Measurements from ENCODE around the gene CAMTA1. TPM values are rescaled to one million over a fixed set of nuclear protein-coding genes. Genes with fewer than 3 reads are reported as not detected.

Gene CAMTA1
- total and polyA plus RNA-seq, 4 donors, result 48.1 to 140 (median 52.3) TPM

DNA sequence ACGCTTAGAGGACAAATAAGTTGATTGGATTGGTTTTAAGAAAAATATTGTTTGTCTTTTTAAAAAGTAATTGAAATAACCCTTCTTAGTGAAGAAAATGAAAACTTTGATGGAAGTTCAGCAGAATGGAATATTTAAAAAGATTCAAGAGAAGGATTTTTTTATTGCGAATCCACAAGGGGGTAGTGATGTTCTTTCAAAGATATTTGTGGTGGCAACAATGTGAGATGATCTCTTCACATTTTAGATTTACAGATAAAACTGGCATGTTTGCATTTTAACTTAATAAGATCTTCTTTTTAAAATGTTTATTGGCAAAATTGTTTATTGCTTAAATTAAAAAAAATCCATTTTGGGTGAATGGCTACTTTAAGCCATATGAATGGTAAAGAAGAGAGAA lies 8.9 kb downstream of the CAMTA1 start:
- TF ChIP-seq, protein P1, sequence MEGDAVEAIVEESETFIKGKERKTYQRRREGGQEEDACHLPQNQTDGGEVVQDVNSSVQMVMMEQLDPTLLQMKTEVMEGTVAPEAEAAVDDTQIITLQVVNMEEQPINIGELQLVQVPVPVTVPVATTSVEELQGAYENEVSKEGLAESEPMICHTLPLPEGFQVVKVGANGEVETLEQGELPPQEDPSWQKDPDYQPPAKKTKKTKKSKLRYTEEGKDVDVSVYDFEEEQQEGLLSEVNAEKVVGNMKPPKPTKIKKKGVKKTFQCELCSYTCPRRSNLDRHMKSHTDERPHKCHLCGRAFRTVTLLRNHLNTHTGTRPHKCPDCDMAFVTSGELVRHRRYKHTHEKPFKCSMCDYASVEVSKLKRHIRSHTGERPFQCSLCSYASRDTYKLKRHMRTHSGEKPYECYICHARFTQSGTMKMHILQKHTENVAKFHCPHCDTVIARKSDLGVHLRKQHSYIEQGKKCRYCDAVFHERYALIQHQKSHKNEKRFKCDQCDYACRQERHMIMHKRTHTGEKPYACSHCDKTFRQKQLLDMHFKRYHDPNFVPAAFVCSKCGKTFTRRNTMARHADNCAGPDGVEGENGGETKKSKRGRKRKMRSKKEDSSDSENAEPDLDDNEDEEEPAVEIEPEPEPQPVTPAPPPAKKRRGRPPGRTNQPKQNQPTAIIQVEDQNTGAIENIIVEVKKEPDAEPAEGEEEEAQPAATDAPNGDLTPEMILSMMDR (IDR thresholded peaks at IDR 0.05; ENCODE audit: control extremely low read depth, extremely low read depth), result no peak
- Histone ChIP-seq H3K9me3 (ENCODE audit: control insufficient read depth in 4 of 4, insufficient read depth in 3 of 4, low read length in 3 of 4) (no peaks in the 10 kb centered on the region), H3K4me3 (no peak overlapping the region), H3K9ac (ENCODE audit: insufficient read depth in 1 of 2, low read length in 2 of 2) (no peak overlapping the region), H3K27me3 (ENCODE audit: control insufficient read depth in 3 of 3, insufficient read depth in 3 of 3, low read length in 2 of 3) (no peaks in the 10 kb centered on the region), H3K36me3 (ENCODE audit: control insufficient read depth in 4 of 4, insufficient read depth in 4 of 4, low read length in 4 of 4) (peaks cover 0 to 4% (median 1%) of the 10 kb centered on the region in 4 donors), H3K4me1 (ENCODE audit: control insufficient read depth in 5 of 5, insufficient read depth in 5 of 5, low read length in 5 of 5) (peaks cover 3 to 20% (median 7%) of the 10 kb centered on the region in 5 donors), H3K27ac (ENCODE audit: low read depth in 1 of 2, low read length in 1 of 2) (no peak overlapping the region)
- no peak for ATAC-seq (ENCODE audit: insufficient read depth, low FRiP score)
- peak in 2 of 3 donors; percentile 54 to 62 for DNase-seq
- WGBS, 2 donors, result 78 to 83% methylated on average over 2 of the region's 2 CpGs

DNA sequence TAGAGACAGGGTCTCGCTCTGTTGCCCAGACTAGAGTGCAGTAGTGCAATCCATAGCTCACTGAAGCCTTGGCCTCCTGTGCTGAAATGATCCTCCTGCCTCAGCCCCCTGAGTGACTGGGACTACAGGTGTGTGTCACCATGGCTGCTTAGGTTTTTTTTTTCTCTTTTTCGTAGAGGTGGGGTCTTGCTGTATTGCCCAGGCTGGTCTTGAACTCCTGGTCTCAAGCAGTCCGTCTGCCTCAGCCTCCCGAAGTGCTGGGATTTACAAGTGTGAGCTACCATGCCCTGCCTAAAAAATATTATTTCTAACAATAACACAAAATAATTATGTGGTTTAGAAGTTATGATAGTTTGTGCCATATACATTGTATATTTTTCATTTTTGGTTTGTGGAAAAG lies 9.9 kb downstream of the CAMTA1 start:
- Histone ChIP-seq H3K27ac (ENCODE audit: low read depth in 1 of 2, low read length in 1 of 2) (no peak overlapping the region), H3K36me3 (ENCODE audit: control insufficient read depth in 4 of 4, insufficient read depth in 4 of 4, low read length in 4 of 4) (peaks cover 0 to 4% (median 1%) of the 10 kb centered on the region in 4 donors), H3K4me1 (ENCODE audit: control insufficient read depth in 5 of 5, insufficient read depth in 5 of 5, low read length in 5 of 5) (peaks cover 0 to 18% (median 8%) of the 10 kb centered on the region in 5 donors), H3K4me3 (no peak overlapping the region), H3K9me3 (ENCODE audit: control insufficient read depth in 4 of 4, insufficient read depth in 3 of 4, low read length in 3 of 4) (no peaks in the 10 kb centered on the region), H3K9ac (ENCODE audit: insufficient read depth in 1 of 2, low read length in 2 of 2) (no peak overlapping the region), H3K27me3 (ENCODE audit: control insufficient read depth in 3 of 3, insufficient read depth in 3 of 3, low read length in 2 of 3) (no peaks in the 10 kb centered on the region)
- TF ChIP-seq, protein P1 (IDR thresholded peaks at IDR 0.05; ENCODE audit: control extremely low read depth, extremely low read depth), result no peak
- 93 to 94% methylated on average over 4 of the region's 4 CpGs for WGBS, 2 donors
- ATAC-seq (ENCODE audit: insufficient read depth, low FRiP score) (no peak), DNase-seq (no peak)

DNA sequence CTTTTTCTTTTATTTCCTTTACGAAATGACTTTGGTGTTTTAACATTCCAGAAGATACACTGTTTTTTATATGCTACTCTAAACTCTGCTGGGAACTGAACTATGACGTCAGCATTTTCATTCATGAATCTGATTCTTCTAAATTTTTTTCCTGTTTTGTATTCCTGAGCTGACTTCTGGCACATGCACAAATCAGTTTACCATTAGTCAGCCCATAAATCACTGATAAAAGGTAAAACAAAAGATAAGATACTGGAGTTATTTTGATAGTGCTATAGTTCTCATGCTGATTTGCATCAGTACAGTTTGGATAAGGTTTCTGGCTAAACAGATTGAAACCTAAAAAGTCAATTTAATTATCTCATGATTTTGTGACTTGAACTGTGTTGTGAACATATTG lies 10.4 kb downstream of the CAMTA1 start:
- 35 to 42% methylated on average over 2 of the region's 2 CpGs for WGBS, 2 donors
- Histone ChIP-seq H3K4me3 (no peak overlapping the region), H3K36me3 (ENCODE audit: control insufficient read depth in 4 of 4, insufficient read depth in 4 of 4, low read length in 4 of 4) (peaks cover 0 to 4% (median 1%) of the 10 kb centered on the region in 4 donors), H3K27ac (ENCODE audit: low read depth in 1 of 2, low read length in 1 of 2) (peak overlapping the region in 1 of 2 donors; percentile 43), H3K9me3 (ENCODE audit: control insufficient read depth in 4 of 4, insufficient read depth in 3 of 4, low read length in 3 of 4) (no peaks in the 10 kb centered on the region), H3K27me3 (ENCODE audit: control insufficient read depth in 3 of 3, insufficient read depth in 3 of 3, low read length in 2 of 3) (no peaks in the 10 kb centered on the region), H3K9ac (ENCODE audit: insufficient read depth in 1 of 2, low read length in 2 of 2) (no peak overlapping the region), H3K4me1 (ENCODE audit: control insufficient read depth in 5 of 5, insufficient read depth in 5 of 5, low read length in 5 of 5) (peaks cover 0 to 19% (median 10%) of the 10 kb centered on the region in 5 donors)
- DNase-seq, result peak in 2 of 3 donors; percentile 47 to 67
- TF ChIP-seq, protein P1 (IDR thresholded peaks at IDR 0.05; ENCODE audit: control extremely low read depth, extremely low read depth), result no peak
- ATAC-seq (ENCODE audit: insufficient read depth, low FRiP score), result no peak

DNA sequence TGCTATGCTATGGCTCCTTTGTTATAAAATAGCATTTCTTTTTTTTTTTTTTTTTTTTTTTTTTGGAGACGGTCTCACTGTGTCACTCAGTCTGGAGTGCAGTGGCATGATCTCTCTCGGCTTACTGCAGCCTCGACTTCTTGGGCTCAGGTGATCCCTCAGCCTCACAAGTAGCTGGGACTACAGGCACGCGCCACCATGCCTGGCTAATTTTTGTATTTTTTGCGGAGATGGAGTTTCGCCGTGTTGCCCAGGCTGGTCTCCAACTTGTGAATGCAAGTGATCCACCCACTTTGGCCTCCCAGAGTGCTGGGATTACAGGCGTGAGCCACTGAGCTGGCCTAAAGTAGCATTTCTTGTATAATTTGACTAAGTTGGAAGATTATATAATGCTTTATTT lies 10.8 kb downstream of the CAMTA1 start:
- no peak overlapping the region for H3K9ac ChIP-seq (ENCODE audit: insufficient read depth in 1 of 2, low read length in 2 of 2)
- 78 to 88% methylated on average over 9 of the region's 9 CpGs for WGBS, 2 donors
- H3K4me3 ChIP-seq, result no peak overlapping the region
- ATAC-seq (ENCODE audit: insufficient read depth, low FRiP score) (no peak), DNase-seq (no peak)
- no peak overlapping the region for H3K27ac ChIP-seq (ENCODE audit: low read depth in 1 of 2, low read length in 1 of 2)
- peaks cover 4 to 21% (median 10%) of the 10 kb centered on the region in 5 donors for H3K4me1 ChIP-seq (ENCODE audit: control insufficient read depth in 5 of 5, insufficient read depth in 5 of 5, low read length in 5 of 5)
- no peaks in the 10 kb centered on the region for H3K9me3 ChIP-seq (ENCODE audit: control insufficient read depth in 4 of 4, insufficient read depth in 3 of 4, low read length in 3 of 4)
- TF ChIP-seq, protein P1 (IDR thresholded peaks at IDR 0.05; ENCODE audit: control extremely low read depth, extremely low read depth), result no peak
- no peaks in the 10 kb centered on the region for H3K27me3 ChIP-seq (ENCODE audit: control insufficient read depth in 3 of 3, insufficient read depth in 3 of 3, low read length in 2 of 3)
- peaks cover 0 to 4% (median 1%) of the 10 kb centered on the region in 4 donors for H3K36me3 ChIP-seq (ENCODE audit: control insufficient read depth in 4 of 4, insufficient read depth in 4 of 4, low read length in 4 of 4)

All from lung (tissue), 12 donors.